NOMO-1 (cell line): ENCODE results near the gene HS3ST4.

Experiments
- DNase-seq, 2 experiments: peaks; one replicate each; lab custom pipeline; 2025; ENCODE audit not compliant: unreplicated experiment in 2 of 2; lab: John Stamatoyannopoulos, UW

The HS3ST4 gene

GRCh38 chr16:25812215-25812614 is 120.5 kb downstream of the HS3ST4 start:
- no peak for DNase-seq

GRCh38 chr16:25817295-25817694 is 125.5 kb downstream of the HS3ST4 start:
- DNase-seq = no peak

- DNase-seq = no peak
Observed at GRCh38 chr16:25817876-25818275, 126.1 kb downstream of the HS3ST4 start.

DNA sequence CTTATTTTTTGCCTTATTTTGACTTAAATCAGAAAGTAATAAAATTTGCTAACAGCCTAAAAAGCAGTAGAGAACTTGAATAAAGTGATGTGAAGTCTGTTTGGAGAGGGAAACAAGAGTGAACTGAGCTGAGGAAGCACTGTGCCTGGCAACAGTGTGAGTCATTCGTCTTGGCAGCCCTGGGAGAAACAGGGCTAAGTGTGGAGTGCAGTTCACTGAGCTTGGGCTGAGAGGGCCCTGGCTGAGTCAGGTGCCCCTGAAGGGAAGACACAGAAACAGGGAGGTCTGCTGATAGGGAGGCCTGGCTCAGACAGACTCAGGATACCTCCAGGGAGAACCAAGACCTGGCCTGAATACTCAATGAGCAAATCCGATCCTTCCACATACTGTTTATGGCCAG is 132.1 kb downstream of the HS3ST4 start:
- no peak for DNase-seq

DNA sequence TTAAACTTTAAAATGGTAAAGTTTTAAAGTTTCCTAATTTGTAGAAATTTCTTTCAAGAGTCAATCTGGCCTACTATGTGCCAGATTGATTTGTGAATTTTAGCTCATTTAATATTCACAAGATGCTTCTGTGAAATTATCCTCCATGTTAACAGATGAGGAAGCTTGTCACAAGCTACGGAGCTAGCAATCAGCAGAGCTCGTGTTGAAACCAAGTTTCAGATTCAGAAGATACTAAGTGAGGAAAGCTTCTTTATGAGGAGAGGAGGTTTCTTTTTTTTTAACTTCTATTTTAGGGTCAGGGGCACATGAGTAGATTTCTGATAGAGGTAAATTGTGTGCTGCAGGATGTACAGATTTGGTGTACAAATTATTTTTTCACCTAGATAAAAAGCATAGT is 135.9 kb downstream of the HS3ST4 start:
- no peak for DNase-seq

DNA sequence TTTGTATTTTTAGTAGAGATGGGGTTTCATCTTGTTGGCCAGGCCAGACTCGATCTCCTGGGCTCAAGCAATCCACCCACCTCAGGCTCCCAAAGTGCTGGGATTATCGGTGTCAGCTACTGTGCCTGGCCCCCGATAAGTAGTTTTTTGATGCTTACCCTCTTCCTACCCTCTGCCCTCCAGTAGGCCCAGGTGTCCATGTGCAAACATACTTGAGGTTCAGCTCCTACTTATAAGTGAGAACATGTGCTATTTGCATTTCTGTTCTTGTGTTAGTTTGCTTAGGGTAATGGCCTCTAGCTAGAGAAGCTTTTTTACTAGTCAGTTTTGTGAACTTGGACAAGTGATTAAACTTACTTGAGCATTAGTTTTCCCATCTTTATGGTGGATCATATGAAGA is 136.8 kb downstream of the HS3ST4 start:
- DNase-seq = no peak

GRCh38 chr16:25832291-25832690 is 140.5 kb downstream of the HS3ST4 start:
- no peak for DNase-seq

GRCh38 chr16:25834101-25834500 is 142.3 kb downstream of the HS3ST4 start:
- DNase-seq = no peak

- DNase-seq = no peak
Observed at GRCh38 chr16:25835126-25835525, 143.4 kb downstream of the HS3ST4 start.

GRCh38 chr16:25838724-25839186 is 147.0 kb downstream of the HS3ST4 start:
- peak in 1 of 2 experiments; percentile 48 for DNase-seq

- no peak for DNase-seq
Observed at GRCh38 chr16:25841761-25842160, 150.0 kb downstream of the HS3ST4 start.

DNA sequence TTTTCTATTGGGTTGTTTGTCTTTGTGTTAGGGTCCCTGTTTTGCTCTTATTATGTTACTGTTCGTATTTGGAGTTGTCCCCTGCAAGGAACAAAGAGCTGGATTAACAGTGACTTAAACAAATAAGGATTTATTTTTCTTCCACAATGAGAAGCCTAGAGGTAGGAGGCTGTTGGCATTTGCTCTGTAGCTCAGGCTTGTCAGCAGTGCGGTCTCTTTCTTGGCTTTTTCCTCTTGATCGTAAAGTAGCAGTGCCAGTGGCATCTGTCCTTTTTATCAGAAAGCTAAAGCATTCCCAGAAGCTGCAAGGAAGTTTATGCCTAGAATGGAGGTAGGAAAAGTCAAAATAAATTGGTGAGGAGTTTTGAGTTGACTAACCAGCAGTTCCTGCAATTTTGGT is 154.1 kb downstream of the HS3ST4 start:
- DNase-seq = no peak

GRCh38 chr16:25854141-25854540 is 162.4 kb downstream of the HS3ST4 start:
- no peak for DNase-seq

- no peak for DNase-seq
Observed at GRCh38 chr16:25855063-25855462, 163.3 kb downstream of the HS3ST4 start.

DNA sequence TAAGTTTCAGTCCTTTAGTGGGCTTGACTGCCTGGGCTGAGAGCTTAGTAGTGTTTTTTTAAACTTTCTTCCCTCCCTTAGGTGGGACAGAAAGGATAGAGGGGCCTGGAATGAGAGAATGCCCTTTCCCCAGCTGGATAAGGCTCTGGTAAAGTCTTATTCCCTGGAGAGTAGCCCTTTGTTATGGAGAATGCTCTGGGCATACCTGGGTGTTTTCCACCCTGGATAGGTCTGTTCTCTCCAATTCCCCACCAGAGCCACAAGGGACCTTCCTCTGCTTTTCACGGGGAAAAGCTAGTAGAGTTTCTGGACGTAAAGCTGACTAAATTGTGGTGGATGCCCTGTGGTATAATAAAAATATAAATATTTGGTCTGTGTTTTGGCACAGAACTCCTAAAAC is 164.1 kb downstream of the HS3ST4 start:
- DNase-seq = no peak

GRCh38 chr16:25859645-25860044 is 167.9 kb downstream of the HS3ST4 start:
- DNase-seq = no peak

- no peak for DNase-seq
Observed at GRCh38 chr16:25867041-25867440, 175.3 kb downstream of the HS3ST4 start.

GRCh38 chr16:25868106-25868505 is 176.3 kb downstream of the HS3ST4 start:
- no peak for DNase-seq

- no peak for DNase-seq
Observed at GRCh38 chr16:25868706-25869370, 177.1 kb downstream of the HS3ST4 start.

GRCh38 chr16:25872369-25873070 is 180.8 kb downstream of the HS3ST4 start:
- no peak for DNase-seq

- DNase-seq = no peak
Observed at GRCh38 chr16:25874196-25874595, 182.4 kb downstream of the HS3ST4 start.

DNA sequence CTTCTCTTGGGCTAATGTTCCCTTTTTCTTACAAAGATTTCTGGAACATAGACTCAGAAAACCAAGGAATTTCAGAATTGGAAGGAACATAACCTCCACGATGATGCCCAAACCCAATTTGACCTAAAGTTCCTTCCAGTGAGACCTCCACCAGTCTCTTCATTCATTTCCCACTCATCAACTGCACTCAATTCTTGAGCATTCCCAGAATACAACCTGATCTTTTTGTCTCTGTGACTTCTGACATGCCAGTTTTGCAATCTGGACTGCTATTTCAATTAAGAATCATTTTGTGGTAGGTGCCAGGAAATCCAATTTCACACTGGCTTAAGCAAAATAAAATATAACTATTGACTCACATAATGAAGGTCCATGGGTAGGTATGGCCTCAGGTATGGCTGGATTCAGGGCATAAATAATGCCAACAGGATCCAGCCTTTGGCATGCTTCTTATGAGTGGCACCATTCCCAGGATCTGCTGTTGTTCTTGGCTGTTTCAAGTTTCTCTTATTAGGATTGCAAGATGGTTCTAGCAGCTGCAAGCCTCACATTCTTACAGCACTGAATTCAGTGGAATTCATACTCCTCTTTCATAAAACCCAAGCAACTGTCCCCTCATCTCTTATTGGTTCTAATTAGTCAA is 184.3 kb downstream of the HS3ST4 start:
- no peak for DNase-seq
